SK-N-SH (cell line): ENCODE data around the gene SPRYD3. TPM values are rescaled to one million over a fixed set of nuclear protein-coding genes. Genes with fewer than 3 reads are reported as not detected.

Source experiments
- CTCF ChIA-PET: fragments of 300-600, 350-600 bp; formaldehyde crosslinking; extraction: SDS; loops from one replicate; lab custom pipeline; 2021; lab: Yijun Ruan, JAX
- POLR2A ChIA-PET: fragments of 350-600 bp; sonication (Branson Sonifier 250); formaldehyde crosslinking; extraction: SDS; loops from one replicate; lab custom pipeline; 2020; ENCODE audit warnings: antibody characterized with exemption, inconsistent platforms; lab: Yijun Ruan, JAX
- DNase-seq: peaks from one replicate; pipeline ENCODE4 v3.0.0; 2012
- H2AFZ ChIP-seq: fragments of 200-600 bp; sonication (generic); 2 replicates; pipeline ENCODE4 v1.8.1; 2016; ENCODE audit warnings: antibody characterized with exemption, mild to moderate bottlenecking, low read depth
- H3F3A ChIP-seq: fragments of 200-600 bp; sonication (generic); replicated peaks from 2 replicates; pipeline ENCODE3; 2016; ENCODE audit warnings: antibody characterized with exemption, mild to moderate bottlenecking; ENCODE audit not compliant: insufficient read depth
- H3K27ac ChIP-seq, 2 experiments: fragments of 200-500 bp in 1 of 2; fragments of 200-600 bp in 1 of 2; sonication (Bioruptor generic) in 1 of 2; sonication (generic), shearing (Covaris generic) in 1 of 2; 2 replicates each; pipeline versions ENCODE4 v1.5.1 to v1.6.1; 2014 to 2016; ENCODE audit warnings: low read depth in 2 of 2, inconsistent platforms in 1 of 2, low read length in 1 of 2, mild to moderate bottlenecking in 1 of 2, mixed read lengths in 1 of 2
- H3K27me3 ChIP-seq: fragments of 200-600 bp; sonication (generic), shearing (Covaris generic); 2 replicates; pipeline ENCODE4 v1.6.1; 2016; ENCODE audit warnings: mixed run types; ENCODE audit not compliant: insufficient read depth
- H3K36me3 ChIP-seq, 2 experiments: fragments of 200-500 bp in 1 of 2; fragments of 200-600 bp in 1 of 2; sonication (Bioruptor generic) in 1 of 2; sonication (generic) in 1 of 2; replicated peaks in 1 of 2; 2 replicates each; pipeline versions ENCODE3 to v1.5.1; 2014 to 2016; ENCODE audit warnings: low read length in 1 of 2, mild to moderate bottlenecking in 1 of 2; ENCODE audit not compliant: insufficient read depth in 2 of 2, control insufficient read depth in 1 of 2
- H3K4me1 ChIP-seq, 2 experiments: fragments of 200-500 bp in 1 of 2; fragments of 200-600 bp in 1 of 2; sonication (Bioruptor generic) in 1 of 2; sonication (generic), shearing (Covaris generic) in 1 of 2; 2 replicates each; pipeline versions ENCODE4 v1.5.1 to v1.6.1; 2014 to 2016; ENCODE audit warnings: low read depth in 1 of 2, low read length in 1 of 2, mixed run types in 1 of 2; ENCODE audit not compliant: insufficient read depth in 2 of 2, control insufficient read depth in 1 of 2
- H3K4me2 ChIP-seq: fragments of 200-600 bp; sonication (generic), shearing (Covaris generic); 2 replicates; pipeline ENCODE4 v1.6.1; 2017; ENCODE audit warnings: mixed run types
- H3K4me3 ChIP-seq, 2 experiments: fragments of 200-500 bp in 1 of 2; fragments of 200-600 bp in 1 of 2; sonication (Bioruptor generic) in 1 of 2; sonication (generic), shearing (Covaris generic) in 1 of 2; 2 replicates each; pipeline versions ENCODE4 v1.5.1 to v1.8.1; 2014 to 2016; ENCODE audit warnings: low read depth in 2 of 2, inconsistent platforms in 1 of 2, low read length in 1 of 2, mild to moderate bottlenecking in 1 of 2, mixed read lengths in 1 of 2, moderate library complexity in 1 of 2
- H3K79me2 ChIP-seq: fragments of 200-600 bp; sonication (generic); 2 replicates; pipeline ENCODE4 v1.8.1; 2017; ENCODE audit warnings: mild to moderate bottlenecking; ENCODE audit not compliant: insufficient read depth
- H3K9ac ChIP-seq: fragments of 200-600 bp; sonication (generic); 2 replicates; pipeline ENCODE4 v1.6.1; 2017; ENCODE audit warnings: mixed run types
- H3K9me2 ChIP-seq: fragments of 200-600 bp; sonication (generic); 2 replicates; pipeline ENCODE4 v1.6.1; 2017; ENCODE audit warnings: mixed run types
- H3K9me3 ChIP-seq: fragments of 200-600 bp; sonication (generic); 2 replicates; pipeline ENCODE4 v1.6.1; 2017; ENCODE audit warnings: mixed run types, mild to moderate bottlenecking, moderate library complexity
- H4K20me1 ChIP-seq: fragments of 200-600 bp; sonication (generic); 2 replicates; pipeline ENCODE4 v1.6.1; 2017; ENCODE audit warnings: mild to moderate bottlenecking, mixed run types; ENCODE audit not compliant: insufficient read depth
- CHD2 ChIP-seq: fragments of 150-350 bp; IDR thresholded peaks from 2 replicates; pipeline ENCODE4 v1.6.1; 2018; ENCODE audit warnings: low read length; ENCODE audit not compliant: partially characterized antibody
- ELF1 ChIP-seq: IDR thresholded peaks from 2 replicates; pipeline ENCODE4 v1.4.0; 2012
- EZH2phosphoT487 ChIP-seq: fragments of 200-600 bp; sonication (generic); IDR thresholded peaks from 2 replicates; pipeline ENCODE4 v1.6.1; 2017; ENCODE audit warnings: low read depth, mixed run types, mild to moderate bottlenecking, antibody characterized with exemption, moderate library complexity, borderline replicate concordance
- FOSL2 ChIP-seq: IDR thresholded peaks from 2 replicates; pipeline ENCODE4 v1.4.0; 2012; ENCODE audit warnings: low read depth, mild to moderate bottlenecking, moderate library complexity, borderline replicate concordance
- FOXM1 ChIP-seq: IDR thresholded peaks from 2 replicates; pipeline ENCODE4 v1.4.0; 2012; ENCODE audit warnings: low read depth, mild to moderate bottlenecking
- IRF3 ChIP-seq: fragments of 150-350 bp; IDR thresholded peaks from 2 replicates; pipeline ENCODE4 v1.6.1; 2016; ENCODE audit warnings: mild to moderate bottlenecking, low read depth, low read length
- MEF2A ChIP-seq: IDR thresholded peaks from 2 replicates; pipeline ENCODE4 v1.4.0; 2012; ENCODE audit warnings: low read depth, borderline replicate concordance
- REST ChIP-seq: IDR thresholded peaks from 2 replicates; pipeline ENCODE4 v1.6.1; 2012; ENCODE audit warnings: mild to moderate bottlenecking, low read depth, low read length, moderate library complexity
- RFX5 ChIP-seq: IDR thresholded peaks from 2 replicates; pipeline ENCODE4 v1.6.1; 2012; ENCODE audit warnings: mild to moderate bottlenecking, improper control_type of control experiment, low read length
- RXRA ChIP-seq: IDR thresholded peaks from 2 replicates; pipeline ENCODE4 v1.4.0; 2012; ENCODE audit warnings: low read depth, mild to moderate bottlenecking, borderline replicate concordance
- TEAD4 ChIP-seq: IDR thresholded peaks from 2 replicates; pipeline ENCODE4 v1.4.0; 2012; ENCODE audit warnings: mild to moderate bottlenecking, borderline replicate concordance; ENCODE audit not compliant: insufficient read depth
- USF2 ChIP-seq: fragments of 150-350 bp; IDR thresholded peaks from 2 replicates; pipeline ENCODE4 v1.6.1; 2017; ENCODE audit warnings: antibody characterized with exemption, low read length, low read depth, borderline replicate concordance
- WGBS: methylation state at CpG from one replicate; pipeline ENCODE4 v1.1.6; 2017; ENCODE audit warnings: low lambda C conversion rate; 5-methylcytosine and 5-hydroxymethylcytosine counted together
- polyA plus RNA-seq, 3 experiments: library from polyadenylated mRNA; depleted of rRNA; stranded (reverse); fragments of >200 nt; gene quantifications; 2 replicates each; pipeline ENCODE4 v1.2.3, GENCODE V29; 2012

The SPRYD3 gene
- polyA plus RNA-seq, 1 of the 3 experiments (the other 2 are of a cell fraction) = 20.3 TPM

GRCh38 chr12:53103860-53104305, 24.7 kb upstream of the SPRYD3 start:
- Histone ChIP-seq H3K27ac (no peak overlapping the region), H3K4me1 (peaks cover 0 to 15% of the 10 kb centered on the region in 2 experiments; a peak in 1 of 4 replicates), H3K27me3 (no peaks in the 10 kb centered on the region), H3K9me2 (no peaks in the 10 kb centered on the region), H3F3A (peaks cover 10% of the 10 kb centered on the region), H4K20me1 (no peaks in the 10 kb centered on the region), H3K79me2 (peaks cover 5% of the 10 kb centered on the region; the same call in 1 of the 2 replicates), H3K9ac (no peak overlapping the region), H3K9me3 (no peaks in the 10 kb centered on the region), H3K4me3 (no peak overlapping the region), H2AFZ (no peak overlapping the region), H3K36me3 (peaks cover 8% of the 10 kb centered on the region in 2 experiments), H3K4me2 (no peak overlapping the region)
- 94% methylated on average over 3 of the region's 3 CpGs for WGBS
- ChIA-PET CTCF (interaction anchor here (2.3 to 7.6 kb wide), 2 partner anchors 41 to 94 kb away, joined by 9 to 385 read pairs; no protein-coding TSS in a partner anchor), POLR2A (no interaction called here)
- TF ChIP-seq MEF2A = no peak
- DNase-seq = no peak

- Histone ChIP-seq H3K4me2 (no peak within 1 kb of the TSS), H3K9me2 (no peaks in the 10 kb centered on the region), H3K36me3 (peaks cover 8% of the 10 kb centered on the region in 2 experiments), H3K27ac (no peak within 1 kb of the TSS), H3K27me3 (no peaks in the 10 kb centered on the region), H3K4me1 (peaks cover 0 to 23% of the 10 kb centered on the region in 2 experiments; a peak in 1 of 4 replicates), H2AFZ (no peak within 1 kb of the TSS), H3K4me3 (no peak within 1 kb of the TSS), H3K79me2 (peaks cover 5% of the 10 kb centered on the region; the same call in 1 of the 2 replicates), H3K9me3 (no peaks in the 10 kb centered on the region), H3K9ac (no peak within 1 kb of the TSS), H4K20me1 (no peaks in the 10 kb centered on the region), H3F3A (peaks cover 16% of the 10 kb centered on the region)
- WGBS = 89% methylated on average over 18 of the region's 23 CpGs
- CTCF ChIA-PET = interaction anchor here (1.0 to 7.6 kb wide), 11 partner anchors 9 to 185 kb away, joined by 3 to 385 read pairs (median 4); no protein-coding TSS in a partner anchor
- no peak for TF ChIP-seq RXRA
- TF ChIP-seq TEAD4 = no peak
- no peak for TF ChIP-seq USF2
- TF ChIP-seq FOXM1 = no peak
- TF ChIP-seq REST = no peak
- TF ChIP-seq IRF3 = no peak
- no peak for TF ChIP-seq RFX5
- no peak for TF ChIP-seq FOSL2
- TF ChIP-seq EZH2phosphoT487 = no peak
- no peak for TF ChIP-seq ELF1
- TF ChIP-seq CHD2 = no peak
- TF ChIP-seq MEF2A = no peak
- no peak for DNase-seq
- POLR2A ChIA-PET = interaction anchor here (1.0 to 1.1 kb wide), 2 partner anchors 24 to 37 kb away, joined by 3 read pairs; partner anchors contain the start of gene SPRYD3
Measured at GRCh38 chr12:53102883-53103807, 24.0 kb upstream of the SPRYD3 start, which contains the start of gene SOAT2. Gene SOAT2, plus strand, starts transcription at chr12:53103486. Its CDS starts 92 bp downstream, at chr12:53103578.
